HepG2 (cell line): ENCODE measurements around the gene FHIT. TPM values are rescaled to one million over a fixed set of nuclear protein-coding genes. Genes with fewer than 3 reads are reported as not detected.

ENCODE experiments used
- ATAC-seq: fragments of 200-7000 bp; cut with Tn5 transposase; 3 replicates; pipeline ENCODE4 v1.9.1; 2020; ENCODE audit warnings: mild to moderate bottlenecking, moderate library complexity
- BruUV-seq: library from RNA; stranded (reverse); fragments of 400-500 nt; replicated peaks from 2 replicates; lab custom pipeline; 2021; lab: Mats Ljungman, UMichigan
- CTCF ChIA-PET: fragments of 300-600 bp; formaldehyde crosslinking; extraction: SDS; loops from one replicate; lab custom pipeline; 2021; ENCODE audit warnings: low total read pairs, inconsistent platforms, low intra/inter-chr PET ratio; lab: Yijun Ruan, JAX
- POLR2A ChIA-PET: fragments of 350-600 bp; sonication (Branson Sonifier 250); formaldehyde crosslinking; loops from one replicate; lab custom pipeline; 2020; ENCODE audit warnings: antibody characterized with exemption, inconsistent platforms; lab: Yijun Ruan, JAX
- DNase-seq: peaks from one replicate; pipeline ENCODE4 v3.0.0-alpha.2; 2015; ENCODE audit warnings: low spot score
- FAIRE-seq: peaks from 3 replicates; lab custom pipeline; 2011; peaks lifted over from hg19 to GRCh38; lab: Jason Lieb, UNC
- H2AFZ ChIP-seq: one replicate; pipeline ENCODE4 v1.6.1; 2011; ENCODE audit warnings: low read length, inconsistent platforms
- H3K27ac ChIP-seq: fragments of 300-600 bp; 3 replicates; pipeline ENCODE4 v1.8.0; 2011; ENCODE audit warnings: mixed run types, mild to moderate bottlenecking, mixed read lengths, low read length, inconsistent platforms; ENCODE audit not compliant: insufficient read depth; ENCODE audit errors: extremely low read length
- H3K27me3 ChIP-seq, 2 experiments: fragments of 200-600 bp in 1 of 2; 2 replicates in 1 of 2; 3 replicates in 1 of 2; pipeline versions ENCODE4 v1.6.0 to v1.8.0; 2011; ENCODE audit warnings: low read length in 2 of 2, mild to moderate bottlenecking in 2 of 2, moderate library complexity in 2 of 2, inconsistent platforms in 1 of 2; ENCODE audit not compliant: insufficient read depth in 2 of 2, control insufficient read depth in 1 of 2
- H3K36me3 ChIP-seq, 2 experiments: fragments of 200-600 bp in 1 of 2; replicated peaks in 1 of 2; 2 replicates in 1 of 2; 3 replicates in 1 of 2; pipeline versions ENCODE4 v1.5.1 to v1.8.0; 2011; ENCODE audit warnings: low read length in 2 of 2, inconsistent platforms in 1 of 2; ENCODE audit not compliant: insufficient read depth in 2 of 2, control insufficient read depth in 1 of 2
- H3K4me1 ChIP-seq: 2 replicates; pipeline ENCODE4 v1.5.1; 2012; ENCODE audit warnings: low read length, inconsistent platforms; ENCODE audit not compliant: insufficient read depth
- H3K4me2 ChIP-seq: 2 replicates; pipeline ENCODE4 v1.6.0; 2011; ENCODE audit warnings: low read depth, low read length, inconsistent platforms
- H3K4me3 ChIP-seq, 3 experiments: fragments of 200-600 bp in 1 of 3; sonication (generic), shearing (Covaris generic) in 1 of 3; replicated peaks in 1 of 3; 2 replicates each; pipeline ENCODE4 v1.5.1; 2011 to 2016; ENCODE audit warnings: low read length in 3 of 3, inconsistent platforms in 2 of 3, low read depth in 2 of 3, mild to moderate bottlenecking in 2 of 3, control low read depth in 1 of 3, mixed read lengths in 1 of 3; ENCODE audit not compliant: insufficient read depth in 1 of 3
- H3K79me2 ChIP-seq: one replicate; pipeline ENCODE4 v1.6.1; 2011; ENCODE audit warnings: low read length, inconsistent platforms; ENCODE audit not compliant: insufficient read depth
- H3K9ac ChIP-seq: 2 replicates; pipeline ENCODE4 v1.6.0; 2011; ENCODE audit warnings: mild to moderate bottlenecking, low read depth, low read length, inconsistent platforms; ENCODE audit not compliant: insufficient read depth
- H3K9me3 ChIP-seq: 2 replicates; pipeline ENCODE4 v1.5.1; 2012; ENCODE audit warnings: mild to moderate bottlenecking, low read length
- H4K20me1 ChIP-seq: 2 replicates; pipeline ENCODE4 v1.6.0; 2011; ENCODE audit warnings: inconsistent platforms, mild to moderate bottlenecking, low read length, moderate library complexity; ENCODE audit not compliant: insufficient read depth
- CTCF ChIP-seq: sonication (generic); formaldehyde crosslinking; IDR thresholded peaks from 2 replicates; pipeline ENCODE4 v1.5.0; 2020; ENCODE audit warnings: mild to moderate bottlenecking, missing genetic modification reagents, moderate library complexity
- E2F5 ChIP-seq: sonication (generic); formaldehyde crosslinking; conservative IDR thresholded peaks from 2 replicates; pipeline ENCODE4 v1.4.0; 2020; ENCODE audit warnings: missing genetic modification reagents
- JDP2 ChIP-seq: sonication (generic); formaldehyde crosslinking; IDR thresholded peaks from 2 replicates; pipeline ENCODE4 v1.8.1; 2022; ENCODE audit warnings: missing genetic modification reagents, borderline replicate concordance
- KDM1A ChIP-seq: IDR thresholded peaks from 2 replicates; pipeline ENCODE4 v1.6.1; 2016; ENCODE audit warnings: missing compliant biosample characterization
- RBM39 ChIP-seq: fragments of 200-400 bp; formaldehyde crosslinking; IDR thresholded peaks from one replicate; pipeline ENCODE4 v1.6.1; 2018; ENCODE audit warnings: antibody characterized with exemption, mild to moderate bottlenecking, low read depth, low read length; ENCODE audit not compliant: poor library complexity, severe bottlenecking
- SCMH1 ChIP-seq: sonication (generic); formaldehyde crosslinking; IDR thresholded peaks from 2 replicates; pipeline ENCODE4 v1.9.0; 2021; ENCODE audit warnings: missing genetic modification reagents, mild to moderate bottlenecking, borderline replicate concordance
- SMAD1 ChIP-seq: sonication (generic); formaldehyde crosslinking; IDR thresholded peaks from 2 replicates; pipeline ENCODE4 v1.4.0; 2020; ENCODE audit warnings: missing genetic modification reagents, low read depth, mild to moderate bottlenecking, borderline replicate concordance
- SOX6 ChIP-seq, 2 experiments: fragments of 450-650 bp in 1 of 2; sonication (generic) in 1 of 2; formaldehyde crosslinking in 1 of 2; IDR thresholded peaks; 2 replicates each; pipeline versions ENCODE4 v1.4.0 to v1.6.1; 2017 to 2020; ENCODE audit warnings: antibody characterized with exemption in 1 of 2, mild to moderate bottlenecking in 1 of 2, missing genetic modification reagents in 1 of 2
- ZNF224 ChIP-seq: sonication (generic); formaldehyde crosslinking; IDR thresholded peaks from 2 replicates; pipeline ENCODE4 v1.5.0; 2020; ENCODE audit warnings: mild to moderate bottlenecking, missing genetic modification reagents
- ZNF350 ChIP-seq: sonication (generic); formaldehyde crosslinking; IDR thresholded peaks from 2 replicates; pipeline ENCODE4 v1.4.0; 2020; ENCODE audit warnings: mild to moderate bottlenecking, low read depth, missing genetic modification reagents, borderline replicate concordance
- ZNF563 ChIP-seq: sonication (generic); formaldehyde crosslinking; IDR thresholded peaks from 2 replicates; pipeline ENCODE4 v1.8.0; 2022; ENCODE audit warnings: mild to moderate bottlenecking, moderate library complexity, missing genetic modification reagents
- ZNF781 ChIP-seq: sonication (generic); formaldehyde crosslinking; IDR thresholded peaks from 2 replicates; pipeline ENCODE4 v1.5.1; 2020; ENCODE audit warnings: borderline replicate concordance, mild to moderate bottlenecking, missing genetic modification reagents; ENCODE audit errors: not compliant biosample characterization
- WGBS: methylation state at CpG from one replicate; pipeline ENCODE4 v1.1.6; 2017; ENCODE audit warnings: low lambda C conversion rate; 5-methylcytosine and 5-hydroxymethylcytosine counted together
- in situ Hi-C: cut with HindIII; loops from 2 replicates; pipeline ENCODE4 v1.10.0; 2017; ENCODE audit warnings: low pct_unique_long_range_greater_than_20kb; ENCODE audit not compliant: extremely low pct_ligation_motif_present
- intact Hi-C: fragments of 100-400 bp; cut with micrococcal nuclease; formaldehyde crosslinking; loops from one replicate; pipeline ENCODE4 v1.10.0; 2022; ENCODE audit not compliant: unreplicated experiment
- polyA plus RNA-seq, 8 experiments: library from polyadenylated mRNA; depleted of rRNA in 3 of 8; stranded (reverse) in 7 of 8; unstranded in 1 of 8; fragments of >200 nt; fragmentation: Illumina TruSeq in 4 of 8; extraction: Trizol in 4 of 8; gene quantifications; 2 replicates each; pipeline versions ENCODE4 v1.2.1 to v1.2.3, GENCODE V29; 2011 to 2016; ENCODE audit warnings: low read depth in 4 of 8, missing spikeins in 1 of 8, mixed read lengths in 1 of 8; ENCODE audit not compliant: insufficient read depth in 1 of 8
- total RNA-seq, 5 experiments: library from RNA; depleted of rRNA; stranded (reverse); fragments of >200 nt; fragmentation: Illumina TruSeq; extraction: Trizol; gene quantifications; 2 replicates each; pipeline ENCODE4 v1.2.3, GENCODE V29; 2016; ENCODE audit warnings: low read depth in 1 of 5
- TF ChIP-seq, protein P1 (sequence below), 2 experiments: sonication (generic) in 1 of 2; formaldehyde crosslinking in 1 of 2; IDR thresholded peaks; 2 replicates each; pipeline versions ENCODE4 v1.4.0 to v1.6.1; 2016 to 2020; ENCODE audit warnings: borderline replicate concordance in 1 of 2, low read depth in 1 of 2, mild to moderate bottlenecking in 1 of 2, missing genetic modification reagents in 1 of 2
- TF ChIP-seq, protein P2 (sequence below): IDR thresholded peaks from 2 replicates; pipeline ENCODE4 v1.6.1; 2016; ENCODE audit warnings: missing compliant biosample characterization, missing genetic modification reagents, borderline replicate concordance

Gene FHIT
- total and polyA plus RNA-seq, 2 of the 13 experiments (the other 11 are each of a cell fraction or from before 2014, with no cell fraction given) = 4.0 to 4.6 TPM

DNA sequence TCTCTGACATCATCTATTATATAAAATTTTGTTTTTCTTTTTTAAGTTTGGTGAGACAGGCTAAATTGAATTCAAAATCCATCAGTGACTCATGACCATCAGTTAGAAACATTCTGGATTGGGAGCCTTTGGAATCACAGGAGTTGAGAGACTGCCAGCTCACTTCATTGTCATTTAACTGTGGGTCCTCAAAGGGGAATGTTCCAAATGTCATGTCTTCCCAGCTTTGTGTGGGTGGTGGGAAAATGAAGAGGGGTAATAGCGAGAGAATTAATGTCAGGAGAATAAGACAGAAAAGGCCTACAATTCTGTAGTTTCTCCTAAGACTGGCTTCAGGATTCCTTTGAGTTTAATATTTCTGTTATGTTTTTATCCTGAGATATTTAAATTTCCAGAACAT is 1051.9 kb downstream of the FHIT start (continued):
- no peak for TF ChIP-seq RBM39
- no peak for TF ChIP-seq KDM1A (CRISPR knock-in tag)
- TF ChIP-seq, protein P1, sequence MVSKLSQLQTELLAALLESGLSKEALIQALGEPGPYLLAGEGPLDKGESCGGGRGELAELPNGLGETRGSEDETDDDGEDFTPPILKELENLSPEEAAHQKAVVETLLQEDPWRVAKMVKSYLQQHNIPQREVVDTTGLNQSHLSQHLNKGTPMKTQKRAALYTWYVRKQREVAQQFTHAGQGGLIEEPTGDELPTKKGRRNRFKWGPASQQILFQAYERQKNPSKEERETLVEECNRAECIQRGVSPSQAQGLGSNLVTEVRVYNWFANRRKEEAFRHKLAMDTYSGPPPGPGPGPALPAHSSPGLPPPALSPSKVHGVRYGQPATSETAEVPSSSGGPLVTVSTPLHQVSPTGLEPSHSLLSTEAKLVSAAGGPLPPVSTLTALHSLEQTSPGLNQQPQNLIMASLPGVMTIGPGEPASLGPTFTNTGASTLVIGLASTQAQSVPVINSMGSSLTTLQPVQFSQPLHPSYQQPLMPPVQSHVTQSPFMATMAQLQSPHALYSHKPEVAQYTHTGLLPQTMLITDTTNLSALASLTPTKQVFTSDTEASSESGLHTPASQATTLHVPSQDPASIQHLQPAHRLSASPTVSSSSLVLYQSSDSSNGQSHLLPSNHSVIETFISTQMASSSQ (IDR thresholded peaks at IDR 0.05; ENCODE audit: low read depth) = no peak
- TF ChIP-seq, protein P1 (CRISPR knock-in tag; IDR thresholded peaks at IDR 0.05; ENCODE audit: borderline replicate concordance) = no peak
- no peak for TF ChIP-seq SMAD1 (CRISPR knock-in tag)
- TF ChIP-seq SOX6 (IDR thresholded peaks at IDR 0.05) = no peak
- no peak for TF ChIP-seq SOX6 (CRISPR knock-in tag; IDR thresholded peaks at IDR 0.05)
- TF ChIP-seq, all 625 proteins: peak for 0

GRCh38 chr3:60198179-60198720 is 1053.0 kb downstream of the FHIT start:
- no peaks in the 10 kb centered on the region for H3K79me2 ChIP-seq
- no TSS peak for BruUV-seq
- H3K4me3 ChIP-seq = no peak overlapping the region
- H3K4me2 ChIP-seq = no peak overlapping the region
- H2AFZ ChIP-seq = no peak overlapping the region
- H3K4me1 ChIP-seq = no peaks in the 10 kb centered on the region
- H3K27me3 ChIP-seq = no peaks in the 10 kb centered on the region
- WGBS = 9% methylated on average over 5 of the region's 5 CpGs
- in situ Hi-C loops (no loop called here), intact Hi-C loops (no loop called here)
- FAIRE-seq (no peak), DNase-seq (no peak), ATAC-seq (no peak)
- no peak overlapping the region for H3K9ac ChIP-seq
- no peak overlapping the region for H3K27ac ChIP-seq
- H3K36me3 ChIP-seq = no peaks in the 10 kb centered on the region
- no peaks in the 10 kb centered on the region for H4K20me1 ChIP-seq
- H3K9me3 ChIP-seq = no peaks in the 10 kb centered on the region
- POLR2A ChIA-PET = no interaction called here
- CTCF ChIA-PET = no interaction called here
- TF ChIP-seq ZNF563 (CRISPR knock-in tag) (no peak), SCMH1 (CRISPR knock-in tag) (no peak), CTCF (CRISPR knock-in tag) (no peak), E2F5 (no peak), ZNF350 (CRISPR knock-in tag) (no peak), ZNF224 (CRISPR knock-in tag) (no peak), ZNF781 (CRISPR knock-in tag) (no peak), JDP2 (CRISPR knock-in tag) (no peak)
- TF ChIP-seq, protein P2, sequence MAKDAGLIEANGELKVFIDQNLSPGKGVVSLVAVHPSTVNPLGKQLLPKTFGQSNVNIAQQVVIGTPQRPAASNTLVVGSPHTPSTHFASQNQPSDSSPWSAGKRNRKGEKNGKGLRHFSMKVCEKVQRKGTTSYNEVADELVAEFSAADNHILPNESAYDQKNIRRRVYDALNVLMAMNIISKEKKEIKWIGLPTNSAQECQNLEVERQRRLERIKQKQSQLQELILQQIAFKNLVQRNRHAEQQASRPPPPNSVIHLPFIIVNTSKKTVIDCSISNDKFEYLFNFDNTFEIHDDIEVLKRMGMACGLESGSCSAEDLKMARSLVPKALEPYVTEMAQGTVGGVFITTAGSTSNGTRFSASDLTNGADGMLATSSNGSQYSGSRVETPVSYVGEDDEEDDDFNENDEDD = no peak
